Measurements from ENCODE around the gene CCR1.

CCR1 gene

GRCh38 chr3:46208167-46208704, at the start of gene CCR1:
CCR1 (minus strand) TSS chr3:46208313; CDS start chr3:46204313, 4,000 bp downstream.
- peak; percentile 83 for DNase-seq

- no peak for DNase-seq
Observed at GRCh38 chr3:46252980-46253379, 44.9 kb upstream of the CCR1 start.

GRCh38 chr3:46245146-46245545, 37.0 kb upstream of the CCR1 start:
- no peak for DNase-seq

- DNase-seq, result no peak
Observed at GRCh38 chr3:46243560-46243959, 35.4 kb upstream of the CCR1 start.

- DNase-seq, result peak; percentile 56
Observed at GRCh38 chr3:46242120-46242519, 34.0 kb upstream of the CCR1 start, which contains the start of gene CCR3. CCR3 (plus strand) TSS chr3:46242460; CDS start chr3:46265159, 22,699 bp downstream.

- DNase-seq, result peak; percentile 38
Observed at GRCh38 chr3:46239952-46240351, 31.8 kb upstream of the CCR1 start.

GRCh38 chr3:46239301-46239938, 31.3 kb upstream of the CCR1 start:
- no peak for DNase-seq

GRCh38 chr3:46238386-46238785, 30.3 kb upstream of the CCR1 start:
- no peak for DNase-seq

GRCh38 chr3:46236294-46237054, 28.4 kb upstream of the CCR1 start:
- DNase-seq, result peak; percentile 66

GRCh38 chr3:46235425-46235824, 27.3 kb upstream of the CCR1 start:
- no peak for DNase-seq

GRCh38 chr3:46233194-46233593, 25.1 kb upstream of the CCR1 start:
- DNase-seq, result no peak

- DNase-seq, result no peak
Observed at GRCh38 chr3:46231323-46231722, 23.2 kb upstream of the CCR1 start.

- DNase-seq, result peak; percentile 96
Observed at GRCh38 chr3:46228260-46229242, 20.4 kb upstream of the CCR1 start.

- peak; percentile 66 for DNase-seq
Observed at GRCh38 chr3:46222435-46223161, 14.5 kb upstream of the CCR1 start.

GRCh38 chr3:46221938-46222337, 13.8 kb upstream of the CCR1 start:
- DNase-seq, result no peak

GRCh38 chr3:46221391-46221790, 13.3 kb upstream of the CCR1 start:
- peak; percentile 47 for DNase-seq

GRCh38 chr3:46218196-46218709, 10.1 kb upstream of the CCR1 start:
- DNase-seq, result no peak

GRCh38 chr3:46215810-46216414, 7.8 kb upstream of the CCR1 start:
- no peak for DNase-seq

GRCh38 chr3:46214751-46215352, 6.7 kb upstream of the CCR1 start:
- peak; percentile 75 for DNase-seq

- DNase-seq, result no peak
Observed at GRCh38 chr3:46213201-46213600, 5.1 kb upstream of the CCR1 start.

- DNase-seq, result no peak
Observed at GRCh38 chr3:46212101-46212500, 4.0 kb upstream of the CCR1 start.
